GM19438 (cell line): Measurements from ENCODE around the gene CLEC4E.
"Not testable (repeated sequence)": the region's sequence is repeated elsewhere in the genome, so short reads cannot be mapped to it uniquely, and the experiment has no call there.

Source experiments
- ATAC-seq: cut with Tn5 transposase; IDR thresholded peaks from one replicate; pipeline ENCODE4 v1.9.1; 2021; ENCODE audit warnings: low read depth; ENCODE audit not compliant: unreplicated experiment

The CLEC4E gene

DNA sequence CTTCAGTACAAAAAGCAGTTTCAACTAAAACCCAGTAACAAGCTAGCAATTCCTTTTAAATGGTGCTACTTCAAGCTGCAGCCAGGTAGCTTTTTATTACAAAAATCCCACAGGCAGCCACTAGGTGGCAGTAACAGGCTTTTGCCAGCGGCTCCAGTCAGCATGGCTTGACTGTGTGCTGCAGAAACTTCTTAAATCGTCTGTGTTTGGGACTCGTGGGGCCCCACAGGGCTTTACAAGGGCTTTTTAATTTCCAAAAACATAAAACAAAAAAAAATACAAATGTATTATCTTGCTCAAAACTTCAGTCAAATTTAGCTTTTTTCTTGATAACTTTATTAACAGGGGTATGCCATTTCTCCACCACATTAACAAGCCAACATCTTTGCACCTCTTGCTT, 3.6 kb upstream of the CLEC4E start:
- peak; percentile 69 for ATAC-seq

DNA sequence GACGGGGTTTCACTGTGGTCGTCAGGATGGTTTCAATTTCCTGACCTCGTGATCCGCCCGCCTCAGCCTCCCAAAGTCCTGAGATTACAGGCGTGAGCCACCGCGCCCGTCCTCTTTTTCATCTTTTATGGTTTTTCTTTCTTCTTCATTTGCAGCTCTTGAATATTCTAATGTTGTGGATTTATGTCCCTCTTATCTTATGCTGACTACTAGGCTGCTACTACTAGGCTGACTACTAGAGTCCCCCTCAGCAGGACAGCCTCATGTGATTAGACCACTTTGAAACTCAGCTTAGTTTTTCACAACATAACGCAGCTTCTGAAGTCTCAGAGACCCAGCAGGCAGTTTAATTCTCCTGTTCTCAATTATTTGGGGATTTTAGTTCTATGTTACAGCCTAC, 857 bp upstream of the CLEC4E start:
- ATAC-seq, result no peak

DNA sequence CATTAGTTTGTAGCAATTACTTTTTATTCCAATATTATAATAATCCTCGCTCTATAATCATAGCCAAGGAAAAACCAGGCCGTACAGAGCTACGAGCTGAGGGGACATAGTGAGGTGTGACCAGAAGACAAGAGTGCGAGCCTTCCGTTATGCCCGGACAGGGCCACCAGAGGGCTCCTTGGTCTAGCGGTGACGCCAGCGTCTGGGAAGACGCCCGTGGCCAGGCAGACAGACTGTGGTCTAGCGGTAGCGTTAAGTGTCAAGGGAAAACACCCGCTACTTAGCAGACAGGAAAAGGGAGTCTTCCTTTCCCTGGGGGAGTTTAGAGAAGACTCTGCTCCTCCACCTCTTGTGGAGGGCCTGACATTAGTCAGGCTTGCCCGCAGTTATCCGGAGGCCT, 2.9 kb downstream of the CLEC4E start:
- ATAC-seq, result not testable (repeated sequence)

DNA sequence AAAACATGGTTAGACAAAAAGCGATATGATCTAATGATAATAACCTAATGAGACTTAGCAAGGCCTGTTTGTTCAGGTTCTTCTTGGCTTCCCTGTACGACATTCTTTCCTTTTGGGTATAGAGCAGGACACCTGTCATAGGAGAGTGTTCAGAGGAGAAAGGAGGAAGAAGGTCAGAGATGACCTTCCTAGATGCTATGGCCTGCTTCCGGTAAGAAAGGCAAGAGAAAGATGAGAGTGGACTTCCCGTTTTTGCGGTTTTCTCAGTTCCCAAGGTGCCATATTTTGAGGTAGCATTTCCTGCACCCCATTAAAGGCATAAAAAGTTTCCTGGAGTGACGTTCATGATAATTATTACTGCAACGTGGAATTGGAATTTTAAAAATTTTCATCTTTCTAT, 8.7 kb downstream of the CLEC4E start:
- no peak for ATAC-seq

DNA sequence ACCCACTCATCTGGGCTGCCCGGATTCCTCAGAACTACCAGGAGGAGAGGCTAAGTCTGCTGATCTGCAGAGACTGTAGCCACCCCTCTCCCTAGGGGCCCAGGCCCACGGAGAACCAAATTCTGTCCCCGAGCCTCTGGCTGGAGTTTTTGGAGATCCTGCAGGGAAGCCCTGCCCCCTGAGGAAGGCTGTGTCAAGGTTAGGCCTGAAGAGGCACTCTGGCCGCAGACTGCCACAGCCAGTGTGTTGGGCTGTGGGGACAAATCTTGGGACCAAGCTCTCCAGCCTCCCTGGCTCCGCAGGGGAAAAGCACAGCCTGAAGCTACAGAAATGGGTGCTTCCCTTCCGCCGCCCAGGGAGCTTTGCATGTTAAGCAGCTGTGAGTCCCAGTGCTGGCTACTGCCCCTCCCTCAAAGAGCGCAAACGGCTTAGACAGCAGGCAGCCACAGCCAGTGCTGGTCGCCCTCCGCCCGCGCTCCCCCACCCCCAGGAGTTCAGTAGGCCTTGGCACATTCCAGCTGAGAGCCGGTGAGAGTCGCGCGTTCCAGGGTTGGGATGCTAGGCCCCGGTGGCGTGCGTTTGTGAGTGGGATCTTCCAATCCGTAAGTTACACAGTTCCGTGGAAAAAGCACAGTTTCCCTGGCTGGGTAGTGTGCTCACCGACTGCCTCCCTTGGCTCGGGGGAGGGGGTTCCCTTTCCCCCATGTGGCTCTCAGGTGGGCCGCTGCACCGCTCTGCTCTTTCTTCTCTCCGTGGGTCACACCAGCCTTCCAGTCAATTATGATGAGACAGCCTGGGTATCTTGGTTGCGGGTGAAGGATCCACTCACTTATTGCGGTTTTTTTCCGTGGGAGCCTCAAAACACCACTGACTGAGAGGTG, 13.2 kb downstream of the CLEC4E start:
- ATAC-seq, result no peak

DNA sequence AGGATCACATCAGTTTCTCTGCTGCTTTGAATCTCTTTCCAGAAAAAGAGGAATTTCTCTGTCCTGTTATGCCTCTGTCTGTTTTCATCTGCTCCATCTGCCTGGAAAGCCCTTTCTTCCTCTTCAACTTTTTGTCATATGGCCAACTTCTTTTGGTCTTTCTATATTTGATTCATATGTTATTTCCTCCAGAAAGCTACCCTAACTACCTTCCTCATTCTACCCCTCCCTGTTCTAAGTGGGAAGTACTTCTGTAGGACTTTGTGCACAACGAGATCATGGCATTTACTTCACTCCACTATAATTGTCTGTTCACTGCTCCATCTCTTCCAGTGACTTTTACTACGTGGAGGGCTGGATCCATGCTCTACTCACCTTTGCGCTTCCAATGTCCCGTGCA, 21.5 kb downstream of the CLEC4E start:
- ATAC-seq, result no peak

DNA sequence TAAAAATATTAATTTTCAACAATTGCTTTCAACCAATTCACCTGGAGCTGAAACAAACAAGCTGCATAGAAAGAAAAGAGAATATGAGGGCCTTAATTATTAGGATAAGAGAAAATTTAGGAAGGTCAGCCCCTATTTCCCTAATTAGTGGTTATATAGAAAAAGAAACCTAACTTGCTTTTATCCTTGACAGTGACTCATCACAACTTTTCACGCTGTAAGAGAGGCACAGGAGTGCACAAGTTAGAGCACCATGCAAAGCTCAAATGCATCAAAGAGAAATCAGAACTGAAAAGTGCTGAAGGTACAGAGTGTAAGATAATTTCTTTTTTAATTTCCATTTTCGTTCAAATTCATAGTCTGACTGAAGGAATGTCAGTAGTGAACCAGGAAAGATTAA, 22.7 kb downstream of the CLEC4E start:
- no peak for ATAC-seq

DNA sequence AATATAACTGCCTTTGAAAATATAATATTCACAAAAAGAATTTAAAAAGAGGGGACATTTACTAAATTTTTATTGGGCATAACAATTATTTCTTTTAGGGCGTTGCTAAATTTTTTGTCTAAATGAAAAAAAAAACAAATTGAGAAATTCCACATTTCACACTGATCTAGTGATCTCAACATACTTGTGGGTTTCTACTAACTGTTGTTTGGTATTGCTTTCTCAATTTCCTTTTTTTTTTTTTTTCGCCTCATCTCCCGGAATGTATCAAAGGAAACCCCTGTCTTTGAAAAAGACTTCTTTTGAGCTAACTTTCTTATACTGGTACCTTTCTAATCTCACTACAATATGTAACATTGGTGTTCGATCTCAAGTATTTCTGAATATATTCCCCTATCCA, 27.4 kb downstream of the CLEC4E start, which contains the start of gene CLEC4D:
Gene CLEC4D (plus strand): TSS at position 248 of the 400 bp plus-strand sequence. CDS start 230 bp downstream, outside the sequence.
- ATAC-seq, result no peak

DNA sequence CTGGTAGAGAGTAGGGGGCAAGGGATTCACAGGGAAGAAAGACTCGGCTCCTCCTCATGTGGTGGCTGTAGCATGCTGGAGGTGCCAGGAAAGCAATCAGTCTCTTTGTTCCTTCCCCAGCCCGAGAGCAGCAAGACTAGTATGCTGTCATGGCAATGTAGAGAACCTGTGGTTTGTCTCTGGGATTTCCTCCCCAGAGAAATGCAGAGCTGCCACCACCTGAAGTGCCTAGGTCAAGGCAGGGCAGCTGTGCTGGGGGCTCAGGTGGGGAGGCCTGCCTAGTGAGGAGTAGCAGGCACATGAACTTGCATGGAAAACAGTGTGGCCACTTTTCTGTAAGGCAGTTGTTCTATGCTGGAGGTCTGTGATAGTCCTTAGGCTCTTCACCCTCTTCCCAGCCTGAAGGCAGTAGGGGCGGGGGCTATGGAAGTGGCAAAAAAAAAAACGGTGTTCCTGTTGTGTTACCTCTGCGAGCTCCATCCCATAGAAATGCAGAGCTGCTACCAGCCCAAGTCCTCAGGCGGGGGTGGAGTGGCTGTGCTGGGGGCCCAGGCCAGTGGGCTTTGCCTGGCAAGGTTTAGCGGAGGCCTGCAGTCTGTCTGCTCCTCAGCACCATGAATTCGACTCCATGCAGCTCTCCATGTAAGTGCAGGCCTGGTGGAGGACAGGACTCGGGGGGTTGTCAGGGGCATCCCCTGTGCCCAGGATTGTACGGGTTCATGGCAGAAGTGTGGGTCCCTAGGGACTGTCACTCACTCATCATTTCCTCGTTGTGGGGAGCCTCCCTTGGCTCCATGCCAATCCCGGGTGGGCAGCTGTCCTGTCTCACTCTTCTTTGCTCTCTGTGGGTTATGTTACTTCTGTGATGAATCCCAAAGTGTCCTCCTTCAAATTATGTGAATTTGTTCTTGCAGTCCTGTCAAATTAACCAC, 31.5 kb downstream of the CLEC4E start:
- no peak for ATAC-seq

DNA sequence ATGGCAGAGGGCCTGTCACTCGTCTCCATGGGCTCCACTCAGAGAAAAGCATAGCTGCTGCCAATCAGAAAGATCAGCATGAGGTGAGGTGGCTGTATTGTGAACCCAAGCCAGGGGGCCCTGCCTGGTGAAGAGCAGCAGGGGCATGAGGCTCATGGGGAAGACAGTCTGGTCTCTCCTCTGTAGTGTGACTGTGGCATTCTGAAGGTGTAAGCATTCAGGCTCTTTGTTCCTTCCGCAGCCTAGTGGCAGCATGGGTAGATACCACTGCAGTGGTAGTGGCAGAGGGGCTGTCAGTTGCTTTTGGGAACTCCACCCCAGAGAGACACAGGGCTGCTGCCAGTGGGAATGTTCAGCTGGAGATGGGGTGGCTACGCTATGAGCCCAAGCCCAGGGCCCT, 32.5 kb downstream of the CLEC4E start:
- no peak for ATAC-seq

DNA sequence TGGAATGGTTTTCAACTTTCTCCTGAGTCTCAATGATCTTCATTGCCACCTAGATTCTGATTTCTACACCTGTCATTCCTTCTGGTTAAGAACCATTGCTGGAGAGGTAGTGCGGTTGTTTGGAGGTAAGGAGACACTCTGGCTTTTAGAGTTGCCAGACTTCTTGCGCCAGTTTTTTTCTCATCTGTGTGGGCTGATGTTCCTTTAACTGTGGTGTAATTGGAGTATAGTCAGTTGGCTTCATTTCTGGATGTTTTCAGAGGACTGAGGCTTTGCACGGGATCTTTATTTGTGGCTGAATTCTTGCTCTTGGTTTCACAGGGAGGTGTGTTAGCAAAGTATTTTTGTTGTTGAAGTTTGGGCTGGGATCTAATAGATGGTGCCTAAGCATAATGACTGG, 33.1 kb downstream of the CLEC4E start:
- ATAC-seq, result no peak

DNA sequence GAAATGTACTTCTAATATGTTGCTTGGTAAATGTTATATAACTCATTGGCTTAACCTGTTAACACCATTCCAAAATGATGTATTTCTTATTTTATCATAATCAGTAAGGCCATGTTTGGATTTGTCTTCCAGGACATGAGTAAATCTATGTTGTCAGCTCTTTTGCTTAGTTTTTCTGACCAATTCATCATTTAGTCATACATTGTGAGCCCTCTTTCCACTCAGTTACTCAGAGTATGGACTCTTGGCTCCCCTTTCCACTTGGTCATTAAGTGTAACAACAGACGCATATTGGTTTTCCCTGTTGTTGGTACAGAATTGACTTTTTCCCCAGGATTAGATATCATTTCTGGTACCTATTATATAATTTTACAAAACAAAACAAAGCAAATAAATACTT, 36.4 kb downstream of the CLEC4E start:
- ATAC-seq, result no peak

DNA sequence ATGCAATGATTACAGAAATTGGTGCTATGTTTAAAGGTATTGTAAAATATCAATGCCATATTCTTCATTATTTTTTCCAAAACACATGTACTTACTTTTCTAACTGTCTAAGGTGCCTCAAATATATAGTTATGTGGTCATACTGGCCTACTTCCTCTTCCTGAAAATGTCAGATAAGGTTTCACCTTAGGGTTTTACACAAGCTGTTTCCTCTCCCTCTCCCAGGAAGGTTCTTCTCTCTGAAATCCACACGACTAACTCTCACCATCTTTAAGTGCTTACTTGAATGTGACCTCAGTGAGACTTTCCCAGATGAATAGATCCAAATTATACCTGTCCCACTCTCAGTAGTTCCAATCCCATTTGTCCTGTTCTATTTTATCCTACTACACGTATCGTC, 39.0 kb downstream of the CLEC4E start:
- ATAC-seq, result no peak

DNA sequence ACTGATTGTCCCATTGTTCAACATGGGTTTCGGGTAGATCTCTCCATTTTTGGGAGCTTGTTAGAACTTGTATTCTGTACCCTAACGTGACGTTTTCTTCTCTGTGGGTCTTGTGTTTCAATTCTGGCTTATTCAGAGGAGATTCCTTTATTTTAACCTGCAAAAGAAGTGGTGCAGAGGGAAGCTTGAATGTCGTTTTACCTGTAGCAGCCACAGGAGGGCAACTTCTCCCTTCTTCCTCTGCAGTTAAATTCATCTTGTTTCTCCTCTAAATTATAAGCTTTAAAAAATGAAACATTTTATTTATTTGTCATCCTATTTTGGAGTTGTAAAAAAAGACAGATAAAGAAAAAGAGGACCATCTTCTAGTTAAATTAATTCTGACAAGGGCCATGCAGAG, 41.1 kb downstream of the CLEC4E start:
- ATAC-seq, result no peak

DNA sequence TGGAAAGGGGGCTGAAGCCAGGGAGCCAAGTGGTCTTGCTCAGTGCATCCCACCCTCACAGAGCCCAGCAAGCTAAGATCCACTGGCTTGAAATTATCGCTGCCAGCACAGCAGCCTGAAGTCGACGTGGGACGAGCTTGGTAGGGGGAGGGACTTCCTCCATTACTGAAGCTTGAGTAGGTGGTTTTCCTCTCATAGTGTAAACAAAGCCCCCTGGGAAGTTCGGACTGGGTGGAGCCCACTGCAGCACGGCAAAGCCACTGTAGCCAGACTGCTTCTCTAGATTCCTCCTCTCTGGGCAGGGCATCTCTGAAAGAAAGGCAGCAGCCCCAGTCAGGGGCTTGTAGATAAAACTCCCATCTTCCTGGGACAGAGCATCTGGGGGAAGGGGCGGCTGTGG, 44.6 kb downstream of the CLEC4E start:
- ATAC-seq, result not testable (repeated sequence)

DNA sequence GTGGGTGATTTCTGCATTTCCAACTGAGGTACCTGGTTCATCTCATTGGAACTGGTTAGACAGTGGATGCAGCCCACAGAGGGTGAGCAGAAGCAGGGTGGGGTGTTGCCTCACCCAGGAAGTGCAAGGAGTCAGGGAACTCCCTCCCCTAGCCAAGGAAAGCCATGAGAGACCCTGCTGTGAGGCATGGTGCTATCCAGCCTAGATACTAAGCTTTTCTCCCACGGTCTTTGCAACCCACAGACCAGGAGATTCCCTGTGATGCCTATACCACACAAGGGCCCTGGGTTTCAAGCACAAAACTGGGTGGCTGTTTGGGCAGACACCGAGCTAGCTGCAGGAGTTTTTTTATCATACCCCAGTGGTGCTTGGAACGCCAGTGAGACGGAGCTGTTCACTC, 45.0 kb downstream of the CLEC4E start:
- not testable (repeated sequence) for ATAC-seq

DNA sequence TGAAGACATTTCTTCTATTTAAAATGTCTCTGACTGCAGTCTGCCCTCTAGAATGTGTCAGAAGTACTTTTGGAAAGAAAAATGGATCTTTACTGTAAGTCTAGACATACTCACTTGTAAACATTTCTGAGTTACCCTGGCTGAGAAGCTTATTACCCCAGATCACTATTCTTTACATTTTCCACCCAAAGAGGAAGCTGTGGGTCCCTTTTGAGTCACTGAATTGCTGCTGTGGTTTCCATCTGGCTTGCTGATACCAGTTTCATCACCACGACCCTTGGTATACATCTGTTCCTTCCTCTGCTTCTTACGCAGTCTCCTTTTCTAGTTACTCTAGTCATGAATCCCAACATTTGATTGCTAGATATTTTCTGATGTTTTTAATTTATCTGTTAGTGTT, 47.6 kb downstream of the CLEC4E start:
- peak; percentile 95 for ATAC-seq

DNA sequence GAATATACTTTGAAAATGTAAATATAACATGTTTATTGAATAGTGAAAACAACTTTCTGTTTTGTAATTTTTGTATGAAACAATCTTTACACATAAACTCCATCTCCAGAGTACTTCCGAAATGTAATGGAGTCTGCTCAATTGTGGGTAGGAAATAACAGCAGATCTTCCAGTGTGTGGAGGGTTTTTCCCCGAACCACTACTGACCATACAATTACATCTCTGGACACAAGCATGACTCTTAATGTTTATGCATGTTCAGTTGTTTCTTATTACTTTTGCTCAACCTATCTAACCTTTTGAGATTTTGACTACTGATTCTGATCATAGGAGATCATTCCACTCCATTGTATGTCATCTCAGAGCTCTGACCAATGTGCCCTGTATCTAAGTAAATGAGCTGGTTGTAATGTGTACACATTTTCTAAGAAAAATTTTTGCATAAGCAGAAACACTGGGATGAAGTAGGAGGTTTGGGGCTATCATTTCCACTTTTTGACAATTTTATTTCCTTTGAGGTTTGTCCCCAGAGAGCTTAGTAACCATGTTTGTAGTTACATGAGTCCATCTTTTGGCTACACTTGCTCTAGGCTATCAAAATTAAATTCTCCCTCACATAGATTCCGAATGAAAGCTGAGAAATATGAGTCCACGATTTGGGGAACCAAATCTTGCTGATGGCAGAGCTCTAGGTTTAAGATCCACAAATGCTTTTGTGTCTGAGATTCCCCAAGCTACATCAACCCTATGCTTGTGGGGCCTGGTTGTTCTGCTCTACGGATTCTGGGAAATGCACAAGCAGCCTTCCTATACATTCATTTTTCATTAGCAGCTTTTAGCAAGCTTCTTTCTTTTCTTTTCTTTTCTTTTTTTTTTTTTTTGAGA, 48.8 kb downstream of the CLEC4E start:
- no peak for ATAC-seq
